GM19099 (cell line): Measurements from ENCODE around the gene SKAP1.

Experiments used
- POLR2A ChIP-seq: IDR thresholded peaks from 3 replicates; pipeline ENCODE4 v1.6.1; 2011; ENCODE audit warnings: low read depth; ENCODE audit not compliant: insufficient read length; ENCODE audit errors: extremely low read depth

Gene SKAP1

DNA sequence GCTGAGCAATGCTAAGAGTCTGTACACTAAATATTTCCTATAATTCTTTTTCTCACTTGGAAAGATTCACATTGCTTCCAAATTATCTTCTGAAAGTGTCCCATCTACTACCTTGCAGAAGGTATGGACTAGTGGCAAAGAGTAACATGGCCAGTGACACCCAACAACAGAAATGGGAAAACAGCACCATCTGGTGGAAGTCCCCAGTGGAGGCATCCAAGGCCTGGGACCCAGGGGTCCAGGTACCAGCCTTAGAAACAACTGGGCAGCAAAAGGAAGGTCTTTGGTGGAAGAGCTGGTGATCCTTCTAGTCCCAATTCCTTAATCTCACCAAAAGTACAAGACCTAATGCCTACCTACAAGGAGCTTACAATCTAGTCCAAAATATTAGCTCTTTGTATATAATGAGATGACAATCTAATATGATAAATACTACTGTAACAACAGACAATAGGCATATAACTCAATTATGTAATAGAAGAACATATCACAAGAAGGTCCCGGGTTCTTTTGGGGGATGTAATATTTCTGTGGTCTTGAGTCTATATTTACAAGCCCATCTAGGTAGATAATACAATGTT lies 55.3 kb downstream of the SKAP1 start:
- TF ChIP-seq POLR2A = no peak

DNA sequence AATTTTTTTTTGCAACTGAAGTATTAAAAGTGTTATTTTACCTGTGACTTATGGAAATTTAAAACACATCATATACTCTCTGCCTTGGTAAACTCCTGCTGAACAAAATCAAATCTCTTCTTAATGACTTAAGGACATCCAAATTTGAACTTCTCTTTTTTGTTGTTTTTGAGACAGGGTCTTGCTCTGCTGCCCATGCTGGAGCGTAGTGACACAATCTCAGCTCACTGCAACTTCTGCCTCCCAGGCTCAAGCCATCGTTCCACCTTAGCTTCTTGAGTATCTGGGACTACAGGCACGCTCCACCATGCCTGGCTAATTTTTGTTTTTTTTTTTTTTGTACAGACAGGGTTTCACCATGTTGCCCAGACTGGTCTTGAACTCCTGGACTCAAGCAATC lies 56.1 kb downstream of the SKAP1 start:
- no peak for TF ChIP-seq POLR2A

DNA sequence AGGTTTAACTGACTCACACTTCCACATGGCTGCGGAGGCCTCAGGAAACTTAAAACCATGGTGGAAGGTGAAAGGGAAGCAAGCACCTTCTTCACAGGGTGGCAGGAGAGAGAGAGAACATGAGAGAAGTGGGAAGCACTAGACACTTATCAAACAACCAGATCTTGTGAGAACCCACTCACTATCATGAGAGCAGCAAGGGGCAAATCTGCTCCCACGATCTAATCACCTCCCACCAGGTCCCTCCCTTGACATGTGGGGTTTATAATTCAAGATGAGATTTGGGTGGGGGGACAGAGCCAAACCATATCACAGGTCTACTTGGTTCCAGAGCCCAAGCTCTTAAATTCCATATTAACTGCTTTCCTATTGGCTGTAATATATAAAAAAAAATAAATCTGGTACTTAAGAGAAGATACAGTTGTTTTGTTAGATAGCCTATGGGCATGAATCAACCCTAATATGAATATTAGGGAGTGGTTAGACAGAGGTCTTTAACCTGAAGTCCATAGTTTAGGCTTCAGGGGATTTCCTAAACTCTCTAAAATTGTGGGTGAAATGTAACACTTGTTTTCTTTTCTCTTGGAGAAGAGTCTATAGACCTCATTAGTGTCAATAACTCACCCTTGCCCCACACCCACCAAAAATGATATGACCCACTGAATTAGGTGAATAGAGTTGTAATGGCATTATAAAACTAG lies 56.7 kb downstream of the SKAP1 start:
- no peak for TF ChIP-seq POLR2A

DNA sequence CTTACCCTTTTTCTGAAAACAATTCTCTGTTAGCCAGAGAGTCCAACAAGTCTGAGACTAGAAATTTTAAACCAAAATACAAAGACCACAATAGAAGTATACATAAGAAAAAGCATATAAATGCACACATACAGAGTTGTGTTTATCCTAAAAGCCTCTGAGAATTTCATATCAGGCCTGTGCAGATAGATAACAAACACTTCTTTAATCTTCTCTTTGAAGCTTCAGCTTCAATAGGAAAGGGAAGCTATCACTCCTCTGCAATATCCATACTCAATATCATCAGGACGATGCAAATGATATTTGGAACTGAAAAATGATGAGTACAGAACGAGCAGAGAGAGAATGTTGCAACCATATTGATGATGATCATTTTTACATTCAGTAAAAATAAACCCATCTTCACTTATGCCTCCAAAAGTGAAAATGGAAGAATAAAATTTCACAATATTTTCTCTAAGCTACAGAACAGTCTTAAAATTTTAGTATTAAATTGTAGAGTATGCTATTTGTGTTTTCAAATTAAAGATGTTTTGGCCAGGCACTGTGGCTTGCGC lies 61.6 kb downstream of the SKAP1 start:
- no peak for TF ChIP-seq POLR2A

DNA sequence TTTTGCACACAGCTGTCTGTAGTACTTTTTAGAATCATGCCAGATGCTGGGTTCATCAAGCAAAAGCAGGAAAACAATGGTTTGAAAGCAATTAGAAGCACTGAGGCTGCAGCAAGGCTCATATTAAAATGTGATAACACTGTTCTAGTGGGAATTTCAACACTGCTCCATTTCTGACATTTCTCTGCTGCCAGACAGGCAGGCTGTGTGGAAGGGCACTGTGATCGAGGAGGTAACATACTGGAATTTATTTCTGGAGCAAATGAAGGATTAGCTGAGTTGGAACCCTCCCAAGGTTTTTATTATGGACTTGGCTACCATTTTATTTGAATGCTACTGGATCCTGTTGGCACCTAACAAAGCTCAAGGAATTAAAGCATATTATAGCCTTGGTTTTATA lies 66.9 kb downstream of the SKAP1 start:
- TF ChIP-seq POLR2A = no peak

DNA sequence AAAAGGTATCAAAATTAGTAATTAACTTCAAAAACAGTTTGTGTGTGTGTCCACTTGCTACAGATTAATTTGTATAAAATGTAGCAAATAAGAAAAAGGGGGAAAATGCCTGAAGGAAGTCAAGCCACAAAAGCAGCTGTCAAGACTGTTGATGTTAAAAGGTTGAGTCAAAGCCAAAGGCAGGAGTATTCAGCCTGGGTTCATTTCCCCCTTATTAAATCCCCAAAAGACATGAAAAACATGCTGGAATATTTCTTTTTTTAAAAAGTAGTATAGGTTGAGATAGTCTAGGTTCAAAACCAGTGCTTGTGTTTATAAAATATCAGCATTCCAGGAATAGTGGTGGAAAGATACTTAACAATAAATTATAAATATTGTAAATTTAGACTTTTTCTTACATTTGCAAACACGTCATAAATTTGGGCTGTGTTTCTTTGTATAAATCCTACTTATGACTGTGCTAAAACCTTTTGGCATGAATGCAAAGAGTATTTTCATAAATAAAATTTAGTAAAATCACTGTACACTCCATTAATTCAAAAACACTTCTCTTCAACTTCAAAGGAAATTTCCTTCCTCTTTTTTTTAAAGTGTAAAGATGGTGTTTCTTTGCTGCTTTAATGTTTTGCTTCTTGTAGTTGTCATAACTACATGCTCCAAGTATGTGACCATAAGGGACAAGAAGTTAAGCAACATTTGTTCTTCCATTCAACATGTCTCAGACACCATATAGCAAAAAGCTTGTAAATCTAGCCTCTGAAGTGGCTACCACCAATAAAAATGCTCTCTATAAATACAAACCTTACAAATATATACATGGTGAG lies 72.0 kb downstream of the SKAP1 start:
- no peak for TF ChIP-seq POLR2A

DNA sequence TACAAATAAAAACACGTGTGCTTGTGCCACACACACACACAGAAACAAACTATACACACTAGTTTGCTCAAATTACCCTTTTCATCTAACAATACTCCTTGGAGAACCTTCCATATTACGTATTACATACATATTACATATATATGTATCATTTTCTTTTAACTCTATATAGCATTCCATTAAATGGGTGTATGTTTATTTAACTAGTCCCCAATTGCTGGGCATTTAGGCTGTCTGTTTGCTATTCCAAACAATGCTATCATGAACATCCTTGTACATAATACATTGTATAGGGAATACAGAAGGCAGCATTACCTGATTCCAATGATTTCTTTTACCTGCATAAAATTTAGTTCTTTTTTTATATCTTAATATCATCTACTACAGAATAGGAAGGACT lies 73.1 kb downstream of the SKAP1 start:
- no peak for TF ChIP-seq POLR2A

DNA sequence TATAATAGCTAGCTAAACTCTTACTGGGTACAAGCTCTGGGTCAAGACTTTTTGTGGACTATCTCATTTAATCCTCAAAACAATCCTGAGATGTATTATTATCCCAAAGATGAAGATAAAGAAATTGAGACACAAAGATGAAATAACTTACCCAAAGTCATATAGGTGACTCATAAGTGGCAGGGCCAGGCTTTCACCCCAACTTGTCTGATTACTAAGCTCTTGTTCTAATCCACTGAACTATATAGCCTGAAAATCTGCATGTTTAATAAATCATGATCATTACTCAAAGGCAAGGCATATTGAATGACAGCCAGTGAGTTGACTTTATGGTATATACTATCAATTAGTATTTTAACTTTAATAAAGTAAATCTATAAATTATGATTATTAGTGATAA lies 77.4 kb downstream of the SKAP1 start:
- no peak for TF ChIP-seq POLR2A

DNA sequence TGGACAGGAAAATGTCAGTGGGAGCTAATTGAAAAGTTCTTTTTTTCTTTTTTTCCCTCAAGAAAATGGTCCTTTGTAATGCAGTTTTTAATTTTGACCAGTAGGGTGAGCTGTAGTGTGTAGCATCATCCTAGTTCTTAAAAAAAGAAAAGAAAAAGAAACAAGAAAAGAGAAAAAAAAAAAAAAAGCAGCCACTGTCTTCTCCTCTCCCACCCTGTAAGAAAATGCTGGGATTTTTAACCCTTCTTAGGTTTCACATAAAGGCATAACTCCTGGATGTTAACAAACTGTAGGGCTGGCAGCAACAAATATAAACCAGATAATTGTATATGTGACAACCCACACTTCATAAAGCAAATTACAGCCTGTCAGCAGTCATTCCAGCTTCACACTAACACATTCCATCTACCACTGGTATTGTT lies 78.1 kb downstream of the SKAP1 start:
- no peak for TF ChIP-seq POLR2A

DNA sequence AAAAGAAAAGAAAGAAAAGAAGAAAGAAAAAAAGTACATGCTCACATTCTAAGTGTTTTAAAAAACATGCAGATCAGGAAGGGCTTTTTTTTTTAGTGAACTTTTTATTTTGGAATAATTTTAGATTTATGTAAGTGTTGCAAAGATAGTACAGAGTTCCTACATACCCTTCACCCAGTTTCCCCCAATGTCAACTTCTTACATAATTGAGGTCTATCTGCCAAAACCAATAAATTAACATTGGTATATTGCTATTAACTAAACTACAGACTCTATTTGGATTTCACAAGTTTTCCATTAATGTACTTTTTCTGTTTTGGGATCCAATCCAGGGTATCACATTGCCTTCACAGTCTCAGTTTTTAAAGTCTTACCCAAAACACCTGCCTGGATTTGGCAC lies 81.7 kb downstream of the SKAP1 start:
- no peak for TF ChIP-seq POLR2A

DNA sequence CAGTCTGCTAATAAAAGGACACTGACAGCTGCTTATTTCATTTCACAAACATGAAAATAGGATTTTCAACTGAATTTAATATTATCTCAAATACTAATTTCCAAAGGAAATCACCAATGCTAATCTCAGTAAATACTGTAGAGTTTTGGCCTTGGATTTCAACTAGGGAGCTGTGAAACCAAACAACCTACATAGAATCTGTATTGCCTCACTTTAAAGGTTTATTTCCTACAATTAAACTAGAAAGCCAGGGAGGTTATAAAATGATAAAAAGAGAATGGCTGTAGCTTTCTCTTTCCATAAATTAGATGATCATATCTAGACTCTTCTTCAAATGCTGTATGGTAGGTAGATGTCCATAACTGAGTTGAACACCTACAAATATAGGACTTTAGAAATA lies 82.8 kb downstream of the SKAP1 start:
- TF ChIP-seq POLR2A = no peak

DNA sequence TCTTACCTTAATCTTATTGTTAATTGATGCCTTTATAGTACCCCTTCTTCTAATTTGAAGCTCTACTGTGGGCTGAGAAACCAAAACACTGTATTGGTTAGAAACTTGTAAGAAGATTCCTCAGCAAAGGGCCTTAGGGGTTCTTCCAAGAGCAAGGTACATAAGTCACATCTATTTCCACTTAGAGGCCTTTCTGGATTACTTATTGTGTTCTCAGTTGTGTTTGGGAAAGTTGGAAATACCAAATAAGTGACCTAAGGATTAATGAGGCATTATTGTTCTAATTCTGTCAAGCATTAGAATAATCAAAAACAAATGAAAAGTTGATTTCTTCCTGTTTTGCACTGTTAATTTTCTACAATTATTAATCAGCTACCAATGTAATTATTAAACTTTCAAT lies 85.8 kb downstream of the SKAP1 start:
- TF ChIP-seq POLR2A = no peak

DNA sequence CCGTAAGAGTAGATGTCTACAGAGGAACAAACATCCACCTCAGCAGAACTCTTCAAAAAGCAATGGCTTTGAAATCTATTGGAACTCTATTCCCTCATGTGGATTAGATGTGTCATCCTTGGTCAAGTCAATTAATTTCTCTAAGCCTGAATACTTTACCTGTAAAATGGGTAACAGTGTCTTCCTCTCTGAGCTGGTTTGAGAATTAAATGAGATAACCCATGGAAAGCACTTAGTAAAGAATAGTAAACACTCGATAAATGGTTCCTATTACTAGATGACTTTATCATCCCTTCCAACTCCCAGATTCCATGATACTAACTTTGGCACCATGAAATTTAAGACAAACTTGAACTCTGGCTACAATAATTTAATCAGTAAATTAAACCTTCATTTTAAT lies 89.1 kb downstream of the SKAP1 start:
- no peak for TF ChIP-seq POLR2A

DNA sequence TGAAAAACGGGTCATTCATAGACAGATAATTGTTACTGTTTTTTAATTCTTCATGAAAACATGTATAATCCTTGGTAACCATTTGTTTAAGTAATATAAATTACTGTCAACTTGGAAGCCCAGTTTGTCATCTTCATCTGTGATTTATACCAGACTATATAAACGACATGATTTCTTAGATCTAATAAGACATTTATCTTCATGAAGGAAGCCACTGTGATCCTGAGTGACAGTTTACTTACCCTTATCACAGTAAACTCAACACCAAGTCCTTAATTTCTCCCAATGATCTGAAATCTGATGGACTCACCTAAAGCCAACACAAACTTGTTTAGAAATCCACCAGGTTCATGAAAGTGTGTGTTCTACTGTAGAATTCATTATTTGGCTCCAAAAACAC lies 91.3 kb downstream of the SKAP1 start:
- TF ChIP-seq POLR2A = no peak

DNA sequence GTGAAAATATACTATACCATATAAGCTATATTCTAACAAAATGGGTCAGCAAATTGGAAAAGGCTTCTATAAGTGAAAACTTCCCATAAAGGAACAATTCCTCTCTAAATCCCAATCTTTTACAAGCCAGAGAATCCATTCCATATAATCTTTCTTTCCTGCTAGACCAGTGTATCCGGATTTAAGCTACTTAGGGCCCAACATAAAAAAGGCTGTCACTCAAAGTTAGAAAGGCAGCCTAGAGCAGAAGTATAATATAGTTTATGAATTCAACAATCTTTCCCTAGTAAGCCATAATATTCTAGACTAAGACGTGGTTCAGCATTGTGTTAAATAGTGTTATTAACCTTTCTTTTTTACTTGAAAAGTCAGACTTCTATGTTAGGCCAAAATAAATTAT lies 93.0 kb downstream of the SKAP1 start:
- no peak for TF ChIP-seq POLR2A

DNA sequence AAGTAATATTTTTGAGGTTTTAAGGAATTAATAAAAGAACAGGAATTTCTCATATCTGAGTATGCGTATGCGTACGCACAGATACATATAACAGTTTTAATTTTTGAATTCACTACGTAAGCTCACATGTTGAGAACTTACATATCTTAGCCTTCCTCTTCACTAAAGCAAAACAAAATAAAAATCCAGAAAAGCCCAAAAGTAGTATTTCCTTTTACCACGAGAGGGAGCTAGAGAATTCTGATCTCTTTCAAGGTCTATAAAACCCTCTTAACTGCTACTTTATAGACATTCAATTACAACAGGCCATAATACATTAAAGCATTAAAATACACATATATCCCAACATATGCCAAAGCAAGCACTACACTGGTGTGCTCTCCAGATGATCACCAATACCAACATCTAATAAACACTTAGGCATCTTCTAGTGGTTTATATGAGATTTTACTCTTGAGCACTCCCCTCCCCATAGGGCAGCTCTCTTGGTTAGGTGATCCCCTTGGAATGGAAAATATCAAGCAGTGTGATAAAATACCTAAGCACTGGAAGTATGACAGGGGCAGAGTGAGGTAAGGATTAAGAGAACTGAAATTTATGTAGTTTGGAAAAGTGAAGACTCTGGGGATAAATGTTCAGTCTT lies 94.0 kb downstream of the SKAP1 start:
- TF ChIP-seq POLR2A = no peak

DNA sequence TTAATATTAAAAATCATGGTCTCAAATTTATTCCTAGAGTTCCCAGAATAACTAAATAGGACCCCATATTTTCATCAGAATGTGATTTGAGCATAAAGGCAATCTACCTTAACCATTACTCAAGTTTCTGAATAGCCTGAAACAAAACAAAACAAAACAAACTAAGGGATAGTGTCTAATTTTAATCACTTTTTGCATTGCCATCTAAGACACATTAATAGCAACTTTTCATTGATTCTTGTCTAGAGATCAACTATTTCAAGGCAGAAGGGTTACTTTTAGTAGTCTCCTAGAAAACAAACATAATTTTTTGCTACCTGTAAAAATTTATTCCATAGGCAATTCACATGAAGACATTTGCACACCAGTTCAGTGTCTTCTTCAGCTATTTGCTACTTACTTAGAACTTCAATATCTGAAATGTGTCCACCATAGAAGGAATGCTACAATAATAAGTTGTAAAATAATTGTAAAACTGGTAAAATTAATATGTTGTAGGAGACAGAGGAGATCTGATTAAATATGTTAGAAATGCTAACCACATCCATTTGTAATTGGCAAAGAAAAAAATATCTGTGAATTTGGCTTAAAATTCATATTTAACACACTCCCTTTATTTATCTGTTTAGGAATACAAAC lies 94.7 kb downstream of the SKAP1 start:
- TF ChIP-seq POLR2A = no peak
